Measurements from ENCODE around the gene CCT8L2.
"Not testable (repeated sequence)": the region's sequence is repeated elsewhere in the genome, so short reads cannot be mapped to it uniquely, and the experiment has no call there.

CCT8L2 gene

DNA sequence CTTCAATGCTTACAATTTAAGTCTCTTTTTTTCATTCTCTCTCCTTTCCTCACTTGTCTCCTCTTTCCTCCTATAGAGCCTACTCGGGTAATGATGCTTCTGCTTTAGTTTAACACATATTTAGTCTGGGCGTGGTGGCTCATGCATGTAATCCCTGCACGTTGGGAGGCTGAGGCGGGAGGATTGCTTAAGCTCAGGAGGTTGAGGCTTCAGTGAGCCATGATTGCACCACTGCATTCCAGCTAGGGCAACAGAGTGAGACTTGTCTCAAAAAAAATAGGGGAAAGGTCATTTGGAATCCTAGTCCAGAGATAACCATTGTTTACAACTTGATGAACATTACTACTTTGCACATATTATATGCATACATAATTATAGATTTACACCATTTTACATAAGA is 1.4 kb upstream of the CCT8L2 start:
- peak in 1 of 4 experiments; percentile 4 for DNase-seq

DNA sequence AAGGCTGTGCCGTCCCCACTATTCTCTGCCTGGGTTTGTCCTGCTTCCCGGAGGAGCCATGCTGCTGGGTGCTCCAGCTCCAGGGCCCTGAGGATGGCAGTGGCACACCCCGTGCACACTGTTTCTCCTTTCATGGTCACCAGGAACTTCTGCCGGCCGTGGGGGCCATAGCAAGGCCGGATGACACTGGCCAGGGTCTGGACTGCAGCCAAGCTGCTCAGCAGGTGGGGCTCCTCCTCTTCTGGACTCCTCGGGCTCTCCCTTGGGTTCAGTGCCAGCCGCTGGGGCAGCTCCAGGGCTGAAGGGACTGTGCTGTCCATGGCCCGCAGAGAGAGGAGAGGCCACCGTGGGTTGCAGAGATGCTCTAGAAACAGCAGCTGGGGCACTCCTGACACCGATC is 379 bp downstream of the CCT8L2 start:
- DNase-seq: not testable (repeated sequence)

DNA sequence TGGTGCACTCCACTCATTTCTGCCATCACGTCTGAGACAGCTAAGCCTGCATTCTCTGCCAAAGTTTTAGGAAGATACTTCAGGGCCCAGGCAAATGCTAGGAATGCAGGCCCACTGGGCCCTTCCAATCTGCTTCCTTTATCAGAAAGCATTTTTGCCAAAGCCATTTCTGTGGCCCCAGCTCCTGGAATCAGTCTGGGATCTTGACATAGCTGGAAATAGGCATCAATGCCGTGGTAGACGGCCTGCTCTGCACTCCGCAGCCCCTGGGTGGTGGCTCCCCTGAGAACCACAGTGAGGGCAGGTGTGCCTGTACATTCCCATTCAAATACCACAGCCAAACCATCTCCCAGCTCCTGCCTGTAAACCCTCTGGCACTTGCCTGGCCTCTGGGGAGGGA is 1.5 kb downstream of the CCT8L2 start:
- not testable (repeated sequence) for DNase-seq

DNA sequence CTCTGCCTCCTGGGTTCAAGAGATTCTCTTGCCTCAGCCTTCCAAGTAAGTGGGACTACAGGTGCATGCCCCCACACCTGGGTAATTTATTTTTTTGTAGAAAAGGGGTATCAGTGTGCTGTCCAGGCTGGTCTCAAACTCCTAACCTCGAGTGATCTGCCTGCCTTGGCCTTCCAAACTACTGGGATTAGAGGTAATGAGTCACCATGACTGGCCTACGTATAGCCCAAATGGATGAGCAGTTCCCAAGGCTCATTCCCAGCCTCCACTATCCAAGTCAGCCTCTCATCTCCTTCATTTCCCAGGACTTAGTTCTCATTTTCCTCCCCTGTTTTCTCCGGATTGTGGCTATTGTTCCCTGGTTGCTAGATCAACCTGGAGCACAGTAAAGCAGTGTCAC is 5.6 kb downstream of the CCT8L2 start:
- no peak for DNase-seq

DNA sequence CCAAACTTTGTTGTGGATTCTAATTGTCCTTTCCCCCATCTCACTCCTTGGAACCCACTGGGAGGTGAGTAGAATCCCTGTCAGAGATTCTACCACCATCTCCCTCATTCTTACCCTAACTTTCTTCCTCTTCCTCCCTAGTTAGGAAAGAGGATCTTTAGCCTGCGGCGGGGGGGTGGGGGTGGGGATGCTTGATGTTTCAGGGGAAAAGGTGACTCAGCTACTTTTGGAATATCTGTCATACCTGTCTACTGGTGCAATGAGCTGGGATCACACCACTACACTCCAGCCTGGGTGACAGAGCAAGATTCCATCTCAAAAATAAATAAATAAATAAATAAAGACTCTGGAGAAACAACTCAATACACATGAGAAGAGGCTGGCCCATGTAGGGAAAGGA is 6.4 kb downstream of the CCT8L2 start:
- peak in 1 of 4 experiments; percentile 14 for DNase-seq

DNA sequence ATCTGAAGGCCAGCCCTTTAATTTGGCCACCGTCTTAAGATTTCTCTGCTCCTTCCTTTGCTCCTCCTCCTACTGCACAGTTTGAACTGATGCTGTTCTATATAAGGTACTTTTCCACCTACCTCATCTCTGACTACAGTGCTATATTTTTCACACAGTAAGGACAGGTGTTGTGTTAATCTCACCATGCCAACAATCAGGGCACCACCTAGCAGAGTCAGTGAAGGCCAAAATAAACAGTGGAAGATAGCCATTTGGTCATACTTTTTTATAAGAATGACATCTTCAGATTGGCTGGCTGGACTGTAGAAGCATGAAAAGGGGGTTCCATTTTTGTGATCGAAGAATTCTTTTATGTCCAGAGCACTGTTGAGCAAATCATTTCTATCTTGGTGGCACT is 11.7 kb downstream of the CCT8L2 start:
- DNase-seq: not testable (repeated sequence)

DNA sequence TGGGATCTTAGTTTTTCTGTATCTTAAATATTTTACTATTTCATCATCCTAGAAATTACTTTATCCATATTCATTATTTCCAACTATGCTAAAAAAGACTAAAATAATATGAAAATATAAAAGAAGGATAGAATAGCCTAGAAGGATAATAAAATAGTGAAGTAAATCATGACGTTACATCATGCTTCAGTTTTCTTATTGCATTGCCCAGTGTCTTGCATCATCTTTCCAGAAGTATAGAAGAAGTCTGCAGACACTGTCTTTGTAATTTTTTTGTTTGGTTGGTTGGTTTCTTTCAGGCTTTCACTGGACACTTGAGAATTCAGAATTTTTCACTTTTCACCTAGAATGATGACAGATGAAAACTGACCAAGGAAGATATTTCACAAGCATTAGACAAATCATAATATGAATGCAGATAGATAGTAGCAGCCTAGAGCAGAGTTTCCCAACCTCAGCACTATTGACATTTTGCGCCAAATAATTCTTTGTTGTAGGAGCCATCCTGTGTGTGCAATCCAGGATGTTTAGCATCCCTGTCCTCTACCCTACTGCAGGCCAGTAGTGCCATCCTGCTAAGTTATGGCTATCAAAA is 23.3 kb downstream of the CCT8L2 start:
- not testable (repeated sequence) for DNase-seq

DNA sequence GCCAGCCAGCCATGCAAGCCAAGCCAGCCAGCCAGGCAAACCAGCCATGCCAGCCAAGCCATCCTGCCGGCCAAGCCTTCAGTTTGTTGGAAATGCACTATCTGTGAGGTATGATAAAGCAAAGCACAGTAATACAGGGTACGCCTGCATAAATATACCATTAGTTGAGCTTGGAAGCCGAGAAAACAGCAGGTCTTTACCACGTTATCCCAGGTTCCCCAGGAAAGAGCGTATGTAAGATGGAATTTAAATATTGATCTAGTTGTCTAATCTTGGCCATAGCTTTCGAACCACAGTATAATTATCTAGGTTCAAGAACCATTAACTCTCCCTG is 24.2 kb downstream of the CCT8L2 start:
- DNase-seq: no peak

DNA sequence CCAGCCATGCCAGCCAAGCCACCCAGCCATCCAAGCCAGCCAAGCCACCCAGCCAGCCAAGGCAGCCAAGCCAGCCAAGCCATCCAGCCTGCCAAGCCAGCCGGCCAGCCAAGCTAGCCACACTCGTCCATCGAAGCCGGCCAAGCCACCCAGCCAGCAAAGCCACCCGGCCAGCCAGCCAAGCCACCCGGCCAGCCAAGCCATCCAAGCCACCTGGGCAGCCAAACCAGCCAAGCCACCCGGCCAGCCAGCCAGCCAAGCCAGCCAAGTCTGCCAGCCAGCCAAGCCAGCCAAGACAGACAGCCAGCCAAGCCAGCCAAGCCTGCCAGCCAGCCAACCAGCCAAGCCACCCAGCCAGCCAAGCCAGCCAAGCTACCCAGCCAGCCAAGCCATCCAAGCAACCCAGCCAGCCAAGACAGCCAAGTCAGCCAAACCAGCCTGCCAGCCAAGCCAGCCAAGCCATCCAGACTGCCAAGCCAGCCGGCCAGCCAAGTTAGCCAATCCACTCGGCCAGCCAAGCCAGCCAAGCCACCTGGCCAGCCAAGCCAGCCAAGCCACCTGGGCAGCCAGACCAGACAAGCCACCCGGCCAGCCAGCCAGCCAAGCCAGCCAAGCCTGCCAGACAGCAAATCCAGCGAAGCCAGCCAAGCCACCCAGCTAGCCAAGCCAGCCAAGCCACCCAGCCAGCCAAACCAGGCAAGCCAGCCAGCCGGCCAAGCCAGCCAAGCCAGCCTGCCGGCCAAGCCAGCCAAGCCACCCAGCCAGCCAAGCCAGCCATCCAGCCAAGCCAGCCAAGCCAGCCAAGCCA is 24.8 kb downstream of the CCT8L2 start:
- DNase-seq: not testable (repeated sequence)

DNA sequence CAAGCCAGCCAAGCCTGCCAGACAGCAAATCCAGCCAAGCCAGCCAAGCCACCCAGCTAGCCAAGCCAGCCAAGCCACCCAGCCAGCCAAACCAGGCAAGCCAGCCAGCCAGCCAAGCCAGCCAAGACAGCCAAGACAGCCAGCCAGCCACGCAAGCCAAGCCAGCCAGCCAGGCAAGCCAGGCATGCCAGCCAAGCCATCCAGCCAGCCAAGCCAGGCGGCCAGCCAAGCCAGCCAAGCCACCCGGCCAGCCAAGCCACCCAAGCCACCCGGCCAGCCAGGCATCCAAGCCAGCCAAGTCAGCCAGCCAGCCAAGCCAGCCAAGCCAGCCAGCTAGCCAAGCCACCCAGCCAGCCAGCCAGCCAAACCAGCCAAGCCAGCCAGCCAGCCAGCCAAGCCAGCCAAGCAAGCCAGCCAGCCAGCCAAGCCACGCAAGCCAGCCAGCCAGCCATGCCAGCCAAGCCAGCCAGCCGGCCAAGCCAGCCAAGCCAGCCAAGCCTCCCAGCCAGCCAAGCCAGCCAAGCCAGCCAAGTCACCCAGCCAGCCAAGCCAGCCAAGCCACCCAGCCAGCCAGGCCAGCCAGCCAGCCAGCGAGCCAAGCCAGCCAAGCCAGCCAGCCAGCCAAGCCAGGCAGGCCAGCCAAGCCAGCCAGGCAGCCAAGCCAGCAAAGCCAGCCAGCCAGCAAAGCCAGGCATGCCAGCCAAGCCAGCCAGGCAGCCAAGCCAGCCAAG is 26.0 kb downstream of the CCT8L2 start:
- DNase-seq: not testable (repeated sequence)

DNA sequence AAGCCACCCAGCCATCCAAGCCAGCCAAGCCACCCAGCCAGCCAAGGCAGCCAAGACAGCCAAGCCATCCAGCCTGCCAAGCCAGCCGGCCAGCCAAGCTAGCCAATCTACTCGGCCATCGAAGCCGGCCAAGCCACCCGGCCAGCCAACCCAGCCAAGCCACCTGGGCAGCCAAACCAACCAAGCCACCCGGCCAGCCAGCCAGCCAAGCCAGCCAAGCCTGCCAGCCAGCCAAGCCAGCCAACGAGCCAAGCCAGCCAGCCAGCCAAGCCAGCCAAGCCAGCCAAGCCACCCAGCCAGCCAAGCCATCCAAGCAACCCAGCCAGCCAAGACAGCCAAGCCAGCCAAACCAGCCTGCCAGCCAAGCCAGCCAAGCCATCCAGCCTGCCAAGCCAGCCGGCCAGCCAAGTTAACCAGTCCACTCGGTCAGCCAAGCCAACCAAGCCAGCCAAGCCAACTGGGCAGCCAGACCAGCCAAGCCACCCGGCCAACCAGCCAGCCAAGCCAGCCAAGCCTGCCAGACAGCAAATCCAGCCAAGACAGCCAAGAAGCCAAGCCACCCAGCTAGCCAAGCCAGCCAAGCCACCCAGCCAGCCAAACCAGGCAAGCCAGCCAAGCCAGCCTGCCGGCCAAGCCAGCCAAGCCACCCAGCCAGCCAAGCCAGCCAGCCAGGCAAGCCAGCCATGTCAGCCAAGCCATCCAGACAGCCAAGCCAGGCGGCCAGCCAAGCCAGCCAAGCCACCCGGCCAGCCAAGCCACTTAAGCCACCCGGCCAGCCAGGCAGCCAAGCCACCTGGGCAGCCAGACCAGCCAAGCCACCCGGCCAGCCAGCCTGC is 26.8 kb downstream of the CCT8L2 start:
- not testable (repeated sequence) for DNase-seq

DNA sequence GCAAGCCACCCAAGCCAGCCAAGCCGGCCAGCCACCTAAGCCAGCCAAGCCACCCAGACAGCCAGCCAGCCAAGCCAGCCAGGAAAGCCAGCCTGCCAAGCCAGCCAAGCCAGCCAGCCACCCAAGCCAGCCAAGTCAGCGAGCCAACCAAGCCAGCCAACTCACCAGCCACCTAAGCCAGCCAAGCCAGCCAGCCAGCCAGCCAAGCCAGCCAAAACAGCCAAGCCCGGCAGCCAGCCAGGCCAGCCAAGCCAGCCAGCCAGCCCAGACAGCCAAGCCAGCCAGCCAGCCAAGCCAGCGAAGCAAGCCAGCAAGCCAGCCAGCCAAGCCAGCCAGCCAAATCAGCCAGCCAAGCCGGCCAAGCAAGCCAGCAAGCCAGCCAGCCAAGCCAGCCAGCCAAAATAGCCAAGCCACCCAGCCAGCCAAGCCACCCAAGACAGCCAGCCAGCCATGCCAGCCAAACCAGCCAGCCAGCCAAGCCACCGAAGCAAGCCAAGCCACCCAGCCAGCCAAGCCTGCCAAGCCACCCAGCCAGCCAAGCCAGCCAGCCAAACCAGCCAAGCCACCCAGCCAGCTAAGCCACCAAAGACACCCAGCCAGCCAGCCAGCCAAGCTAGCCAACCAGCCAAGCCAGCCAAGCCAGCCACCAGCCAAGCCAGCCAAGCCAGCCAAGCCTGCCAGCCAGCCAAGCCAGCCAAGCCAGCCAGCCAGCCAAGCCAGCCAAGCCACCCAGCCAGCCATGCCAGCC is 27.6 kb downstream of the CCT8L2 start:
- not testable (repeated sequence) for DNase-seq

DNA sequence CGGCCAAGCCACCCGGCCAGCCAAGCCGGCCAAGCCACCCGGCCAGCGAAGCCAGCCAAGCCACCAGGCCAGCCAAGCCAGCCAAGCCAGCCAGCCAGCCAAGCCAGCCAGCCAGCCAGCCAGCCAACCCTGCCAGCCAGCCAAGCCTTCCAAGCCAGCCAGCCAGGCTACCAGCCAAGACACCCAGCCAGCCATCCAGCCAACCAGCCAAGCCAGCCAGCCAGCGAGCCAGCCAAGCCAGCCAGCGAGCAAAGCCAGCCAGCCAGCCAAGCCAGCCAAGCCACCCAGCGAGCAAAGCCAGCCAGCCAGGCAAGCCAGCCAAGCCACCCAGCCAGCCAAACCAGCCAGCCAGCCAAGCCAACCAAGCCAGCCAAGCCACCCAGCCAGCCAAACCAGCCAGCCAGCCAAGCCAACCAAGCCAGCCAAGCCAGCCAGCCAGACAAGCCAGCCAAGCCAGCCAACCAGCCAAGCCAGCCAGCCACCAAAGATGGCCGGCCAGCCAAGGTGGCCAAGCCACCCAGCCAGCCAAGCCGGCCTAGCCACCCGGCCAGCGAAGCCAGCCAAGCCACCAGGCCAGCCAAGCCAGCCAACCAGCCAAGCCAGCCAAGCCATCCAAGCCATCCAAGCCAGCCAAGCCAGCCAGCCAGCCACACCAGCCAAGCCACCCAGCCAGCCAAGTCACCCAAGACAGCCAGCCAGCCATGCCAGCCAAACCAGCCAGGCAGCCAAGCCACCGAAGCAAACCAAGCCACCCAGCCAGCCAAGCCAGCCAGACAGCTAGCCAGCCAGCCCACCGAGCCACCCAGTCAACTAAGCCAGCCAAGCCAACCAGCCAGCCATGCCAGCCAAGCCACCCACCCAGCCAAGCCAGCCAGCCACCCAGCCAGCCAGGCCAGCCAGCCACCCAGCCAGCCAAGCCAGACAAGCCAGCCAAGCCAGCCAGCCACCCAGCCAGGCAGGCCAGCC is 28.8 kb downstream of the CCT8L2 start:
- no peak for DNase-seq

DNA sequence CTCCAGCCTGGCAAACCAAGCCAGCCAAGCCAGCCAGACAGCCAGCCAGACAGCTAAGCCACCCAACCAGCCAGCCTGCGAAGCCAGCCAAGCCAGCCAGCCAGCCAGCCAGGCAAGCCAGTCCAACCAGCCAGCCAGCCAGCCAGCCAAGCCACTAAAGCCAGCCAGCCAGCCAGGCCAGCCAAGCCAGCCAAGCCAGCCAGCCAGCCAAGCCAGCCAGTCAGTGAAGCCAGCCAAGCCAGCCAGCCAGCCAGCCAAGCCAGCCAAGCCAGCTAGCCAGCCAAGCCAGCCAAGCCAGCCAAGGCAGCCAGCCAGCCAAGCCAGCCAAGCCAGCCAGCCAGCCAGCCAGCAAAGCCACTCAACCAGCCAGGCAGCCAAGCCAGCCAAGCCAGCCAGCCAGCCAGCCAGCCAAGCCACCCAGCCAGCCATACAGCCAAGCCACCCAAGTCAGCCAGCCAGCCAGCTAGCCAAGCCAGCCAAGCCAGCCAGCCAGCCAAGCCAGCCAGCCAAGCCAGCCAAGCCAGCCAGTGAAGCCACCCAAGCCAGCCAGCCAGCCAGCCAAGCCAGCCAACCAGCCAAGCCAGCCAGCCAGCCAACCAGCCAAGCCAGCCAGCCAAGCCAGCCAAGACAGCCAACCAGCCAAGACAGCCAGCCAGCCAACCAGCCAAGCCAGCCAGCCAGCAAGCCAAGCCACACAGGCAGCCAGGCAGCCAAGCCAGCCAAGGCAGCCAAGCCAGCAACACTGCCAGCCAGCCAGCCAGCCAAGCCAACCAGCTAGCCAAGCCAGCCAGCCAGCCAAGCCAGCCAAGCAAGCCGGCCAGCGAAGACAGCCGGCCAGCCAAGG is 29.7 kb downstream of the CCT8L2 start:
- DNase-seq: no peak

DNA sequence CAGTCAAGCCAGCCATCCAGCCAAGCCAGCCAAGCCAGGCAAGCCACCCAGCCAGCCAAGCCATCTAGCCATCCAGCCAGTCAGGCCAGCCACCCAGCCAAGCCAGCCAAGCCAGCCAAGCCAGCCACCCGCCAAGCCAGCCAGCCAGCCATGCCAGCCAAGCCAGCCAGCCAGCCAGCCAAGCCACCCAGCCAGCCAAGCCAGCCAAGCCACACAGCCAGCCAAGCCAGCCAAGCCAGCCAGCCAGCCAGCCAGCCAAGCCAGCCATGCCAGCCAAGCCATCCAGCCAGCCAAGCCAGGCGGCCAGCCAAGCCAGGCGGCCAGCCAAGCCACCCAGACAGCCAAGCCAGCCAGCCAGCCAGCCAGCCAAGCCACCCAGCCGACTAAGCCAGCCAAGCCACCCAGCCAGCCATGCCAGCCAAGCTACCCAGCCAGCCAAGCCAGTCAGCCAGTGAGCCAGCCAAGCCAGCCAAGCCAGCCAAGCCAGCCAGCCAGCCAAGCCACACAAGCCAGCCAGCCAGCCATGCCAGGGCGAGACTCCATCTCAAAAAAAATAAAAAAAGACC is 31.4 kb downstream of the CCT8L2 start:
- DNase-seq: not testable (repeated sequence)

DNA sequence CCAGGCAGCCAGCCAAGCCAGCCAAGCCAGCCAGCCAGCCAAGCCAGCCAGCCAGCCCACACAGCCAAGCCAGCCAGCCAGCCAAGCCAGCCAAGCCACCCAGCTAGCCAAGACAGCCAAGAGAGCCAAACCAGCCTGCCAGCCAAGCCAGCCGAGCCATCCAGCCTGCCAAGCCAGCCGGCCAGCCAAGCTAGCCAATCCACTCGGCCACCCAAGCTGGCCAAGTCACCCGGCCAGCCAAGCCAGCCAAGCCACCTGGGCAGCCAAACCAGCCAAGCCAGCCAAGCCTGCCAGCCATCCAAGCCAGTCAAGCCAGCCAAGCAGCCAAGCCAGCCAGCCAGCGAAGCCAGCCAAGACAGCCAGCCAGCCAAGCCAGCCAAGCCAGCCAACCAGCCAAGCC is 32.0 kb downstream of the CCT8L2 start:
- not testable (repeated sequence) for DNase-seq

DNA sequence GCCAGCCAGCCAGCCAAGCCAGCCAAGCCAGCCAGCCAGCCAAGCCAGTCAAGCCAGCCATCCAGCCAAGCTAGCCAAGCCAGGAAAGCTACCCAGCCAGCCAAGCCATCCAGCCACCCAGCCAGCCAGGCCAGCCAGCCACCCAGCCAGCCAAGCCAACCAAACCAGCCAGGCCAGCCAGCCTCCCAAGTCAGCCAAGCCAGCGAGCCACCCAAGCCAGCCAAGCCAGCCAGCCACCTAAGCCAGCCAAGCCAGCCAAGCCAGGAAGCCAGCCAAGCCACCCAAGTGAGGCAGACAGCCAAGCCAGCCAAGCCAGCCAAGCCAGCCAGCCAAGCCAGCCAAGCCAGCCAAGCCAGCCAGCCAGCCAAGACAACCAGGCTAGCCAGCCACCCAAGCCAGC is 32.6 kb downstream of the CCT8L2 start:
- not testable (repeated sequence) for DNase-seq

DNA sequence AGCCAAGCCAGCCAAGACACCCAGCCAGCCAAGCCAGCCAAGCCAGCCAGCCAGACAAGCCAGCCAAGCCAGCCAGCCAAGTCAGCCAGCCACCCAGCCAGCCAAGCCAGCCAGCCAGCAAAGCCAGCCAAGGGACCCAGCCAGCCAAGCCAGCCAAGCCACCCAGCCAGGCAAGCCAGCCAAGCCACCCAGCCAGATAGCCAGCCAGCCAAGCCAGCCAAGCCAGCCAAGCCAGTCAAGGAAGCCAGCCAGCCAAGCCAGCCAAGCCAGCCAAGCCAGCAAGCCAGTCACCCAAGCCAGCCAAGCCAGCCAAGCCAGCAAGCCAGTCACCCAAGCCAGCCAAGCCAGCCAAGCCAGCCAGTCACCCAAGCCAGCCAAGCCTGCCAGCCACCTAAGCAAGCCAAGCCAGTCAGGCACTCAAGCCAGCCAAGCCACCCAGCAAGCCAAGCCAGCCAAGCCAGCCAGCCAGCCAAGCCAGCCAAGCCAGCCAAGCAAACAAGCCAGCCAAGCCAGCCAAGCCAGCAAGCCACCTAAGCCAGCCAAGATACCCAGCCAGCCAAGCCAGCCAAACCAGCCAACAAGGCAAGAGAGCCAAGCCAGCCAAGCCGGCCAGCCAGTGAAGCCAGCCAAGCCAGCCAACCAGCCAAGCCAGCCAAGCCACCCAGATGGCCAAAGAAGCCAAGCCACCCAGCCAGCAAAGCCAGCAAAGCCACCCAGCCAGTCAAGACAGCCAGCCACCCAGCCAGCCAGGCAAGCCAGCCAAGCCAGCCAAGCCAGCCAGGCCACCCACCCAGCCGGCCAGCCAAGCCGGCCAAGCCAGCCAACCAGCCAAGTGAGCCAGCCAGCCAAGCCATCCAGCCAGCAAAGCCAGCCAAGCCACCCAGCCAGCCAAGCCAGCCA is 33.3 kb downstream of the CCT8L2 start:
- no peak for DNase-seq

All from suppressor macrophage (primary cell).